IMR-90 (cell line): ENCODE results near the gene EVA1C. TPM values are rescaled to one million over a fixed set of nuclear protein-coding genes. Genes with fewer than 3 reads are reported as not detected.

Source experiments
- ATAC-seq: fragments of 200-7000 bp; cut with Tn5 transposase; 2 replicates; pipeline ENCODE4 v1.9.1; 2020; ENCODE audit warnings: low read depth, mild to moderate bottlenecking, moderate library complexity
- BruUV-seq: library from RNA; stranded (reverse); fragments of 400-500 nt; replicated peaks from 2 replicates; lab custom pipeline; 2021; lab: Mats Ljungman, UMichigan
- CTCF ChIA-PET: fragments of 300-600 bp; formaldehyde crosslinking; extraction: SDS; loops from one replicate; lab custom pipeline; 2021; ENCODE audit warnings: antibody characterized with exemption; lab: Yijun Ruan, JAX
- POLR2A ChIA-PET: fragments of 300-600 bp; sonication (Branson Sonifier 250); formaldehyde crosslinking; loops from one replicate; lab custom pipeline; 2022; ENCODE audit warnings: antibody characterized with exemption; ENCODE audit not compliant: unreplicated experiment; lab: Charles Lee
- DNase-seq: peaks from one replicate; pipeline ENCODE4 v3.0.0; 2013
- H2AFZ ChIP-seq: replicated peaks from 2 replicates; pipeline ENCODE3; 2013; ENCODE audit warnings: low read length, mild to moderate bottlenecking; ENCODE audit not compliant: poor library complexity
- H2AK5ac ChIP-seq: 2 replicates; pipeline ENCODE4 v1.6.1; 2013; ENCODE audit warnings: low read depth, low read length, inconsistent platforms
- H2AK9ac ChIP-seq: replicated peaks from 2 replicates; pipeline ENCODE3; 2013; ENCODE audit warnings: mild to moderate bottlenecking, low read depth, low read length, moderate library complexity; ENCODE audit not compliant: poor library complexity
- H2BK120ac ChIP-seq: 2 replicates; pipeline ENCODE4 v1.6.1; 2013; ENCODE audit warnings: low read depth, low read length, inconsistent platforms
- H2BK15ac ChIP-seq: 3 replicates; pipeline ENCODE4 v1.6.1; 2013; ENCODE audit warnings: low read depth, low read length, inconsistent platforms
- H2BK20ac ChIP-seq: 2 replicates; pipeline ENCODE4 v1.6.1; 2013; ENCODE audit warnings: low read depth, mild to moderate bottlenecking, inconsistent platforms, low read length, moderate library complexity
- H2BK5ac ChIP-seq: 2 replicates; pipeline ENCODE4 v1.6.1; 2013; ENCODE audit warnings: mild to moderate bottlenecking, low read depth, low read length, inconsistent platforms; ENCODE audit not compliant: poor library complexity, severe bottlenecking
- H3K14ac ChIP-seq: replicated peaks from 2 replicates; pipeline ENCODE4 v1.6.1; 2013; ENCODE audit warnings: low read depth, low read length, inconsistent platforms
- H3K18ac ChIP-seq: 2 replicates; pipeline ENCODE4 v1.6.1; 2013; ENCODE audit warnings: low read depth, low read length, control low read depth
- H3K23ac ChIP-seq: 2 replicates; pipeline ENCODE4 v1.6.1; 2013; ENCODE audit warnings: low read depth, low read length, inconsistent platforms
- H3K27ac ChIP-seq: 2 replicates; pipeline ENCODE4 v1.5.1; 2013; ENCODE audit warnings: mild to moderate bottlenecking, control low read depth, low read length; ENCODE audit not compliant: insufficient read depth
- H3K27me3 ChIP-seq: 2 replicates; pipeline ENCODE4 v1.6.1; 2013; ENCODE audit warnings: low read length; ENCODE audit not compliant: control insufficient read depth, insufficient read depth
- H3K36me3 ChIP-seq: 2 replicates; pipeline ENCODE4 v1.6.1; 2013; ENCODE audit warnings: low read length, mixed read lengths; ENCODE audit not compliant: control insufficient read depth, insufficient read depth
- H3K4ac ChIP-seq: 2 replicates; pipeline ENCODE4 v1.6.1; 2013; ENCODE audit warnings: low read depth, low read length, inconsistent platforms
- H3K4me1 ChIP-seq: 2 replicates; pipeline ENCODE4 v1.6.1; 2013; ENCODE audit warnings: low read length, mixed read lengths; ENCODE audit not compliant: control insufficient read depth, insufficient read depth
- H3K4me2 ChIP-seq: 2 replicates; pipeline ENCODE4 v1.6.1; 2013; ENCODE audit warnings: low read depth, mild to moderate bottlenecking, control low read depth, low read length, moderate library complexity
- H3K4me3 ChIP-seq: 2 replicates; pipeline ENCODE4 v1.5.1; 2013; ENCODE audit warnings: low read depth, mild to moderate bottlenecking, control low read depth, low read length, moderate library complexity; ENCODE audit not compliant: insufficient read depth
- H3K56ac ChIP-seq: 2 replicates; pipeline ENCODE4 v1.6.1; 2013; ENCODE audit warnings: low read length, inconsistent platforms; ENCODE audit not compliant: insufficient read depth; ENCODE audit errors: extremely low read depth
- H3K79me1 ChIP-seq, 2 experiments: 2 replicates each; pipeline ENCODE4 v1.6.1; 2013; ENCODE audit warnings: low read length in 2 of 2, inconsistent platforms in 1 of 2, low read depth in 1 of 2
- H3K9ac ChIP-seq: 2 replicates; pipeline ENCODE4 v1.6.1; 2013; ENCODE audit warnings: low read depth, low read length, control low read depth
- H3K9me1 ChIP-seq: 2 replicates; pipeline ENCODE4 v1.6.1; 2013; ENCODE audit warnings: low read length, inconsistent platforms; ENCODE audit not compliant: insufficient read depth
- H3K9me3 ChIP-seq: 2 replicates; pipeline ENCODE4 v1.6.1; 2013; ENCODE audit warnings: low read length; ENCODE audit not compliant: control insufficient read depth, insufficient read depth
- H4K20me1 ChIP-seq: 2 replicates; pipeline ENCODE4 v1.6.1; 2013; ENCODE audit warnings: low read length, inconsistent platforms; ENCODE audit not compliant: insufficient read depth
- H4K5ac ChIP-seq: 2 replicates; pipeline ENCODE4 v1.6.1; 2013; ENCODE audit warnings: mild to moderate bottlenecking, low read depth, low read length, control low read depth
- H4K8ac ChIP-seq, 2 experiments: 2 replicates each; pipeline ENCODE4 v1.6.1; 2013; ENCODE audit warnings: low read depth in 2 of 2, low read length in 2 of 2, control low read depth in 1 of 2, inconsistent platforms in 1 of 2
- H4K91ac ChIP-seq: 2 replicates; pipeline ENCODE4 v1.6.1; 2013; ENCODE audit warnings: low read depth, low read length, inconsistent platforms; ENCODE audit not compliant: insufficient read depth
- BHLHE40 ChIP-seq: fragments of 150-350 bp; IDR thresholded peaks from 2 replicates; pipeline ENCODE4 v1.6.1; 2016; ENCODE audit warnings: mild to moderate bottlenecking, low read depth, low read length
- MAFK ChIP-seq: IDR thresholded peaks from 2 replicates; pipeline ENCODE4 v1.6.1; 2012; ENCODE audit warnings: low read depth, low read length, improper control_type of control experiment
- MAZ ChIP-seq: IDR thresholded peaks from 2 replicates; pipeline ENCODE4 v1.6.1; 2012; ENCODE audit warnings: low read depth, mild to moderate bottlenecking, low read length, improper control_type of control experiment, moderate library complexity, borderline replicate concordance
- POLR2A ChIP-seq: IDR thresholded peaks from 2 replicates; pipeline ENCODE4 v1.6.1; 2012; ENCODE audit warnings: mild to moderate bottlenecking, low read depth, low read length
- RAD21 ChIP-seq: IDR thresholded peaks from 2 replicates; pipeline ENCODE4 v1.6.1; 2012; ENCODE audit warnings: low read length, improper control_type of control experiment
- SMC3 ChIP-seq: fragments of 150-350 bp; IDR thresholded peaks from 2 replicates; pipeline ENCODE4 v1.6.1; 2016; ENCODE audit warnings: low read depth, mild to moderate bottlenecking, antibody characterized with exemption, low read length, moderate library complexity
- WGBS, 2 experiments: methylation state at CpG; one replicate each; pipeline versions ENCODE4 v1.1.5 to v1.1.7; 2013; ENCODE audit warnings: missing lambda C conversion rate in 2 of 2; ENCODE audit not compliant: insufficient read length in 1 of 2; ENCODE audit errors: extremely low coverage in 2 of 2; 5-methylcytosine and 5-hydroxymethylcytosine counted together
- dilution Hi-C: fragments of 300-500 bp; cut with HindIII; formaldehyde crosslinking; loops from one replicate; pipeline ENCODE4 v1.14.3; 2018; ENCODE audit warnings: low sequenced_read_pairs; ENCODE audit not compliant: unreplicated experiment
- in situ Hi-C: fragments of 300-500 bp; cut with MboI; formaldehyde crosslinking; loops from 3 replicates; pipeline ENCODE4 v1.14.3; 2019; ENCODE audit warnings: low sequenced_read_pairs, inconsistent platforms, mixed read lengths
- intact Hi-C: fragments of 100-400 bp; cut with micrococcal nuclease; formaldehyde crosslinking; loops from 2 replicates; pipeline ENCODE4 v1.10.0; 2022
- polyA plus RNA-seq, 3 experiments: library from polyadenylated mRNA; depleted of rRNA; stranded (reverse); fragments of >200 nt; gene quantifications; 2 replicates each; pipeline ENCODE4 v1.2.3, GENCODE V29; 2012; ENCODE audit warnings: low replicate concordance in 1 of 3
- total RNA-seq: library from RNA; depleted of rRNA; stranded (reverse); fragments of >200 nt; gene quantifications from 2 replicates; pipeline ENCODE4 v1.2.3, GENCODE V29; 2012

Gene EVA1C
- total and polyA plus RNA-seq, 2 of the 4 experiments (the other 2 are of a cell fraction), result 0.72 to 1.1 TPM

GRCh38 chr21:32523988-32524719 lies 111.6 kb downstream of the EVA1C start:
- Histone ChIP-seq H3K4me3 (no peak overlapping the region), H4K8ac (0 out of 4 replicates have a peak overlapping the region, but pooled peaks of 1 of the 2 experiments have one; percentile 62), H3K18ac (0 out of 2 replicates have a peak overlapping the region, but pooled peaks have one; percentile 42), H3K14ac (no peak overlapping the region), H3K4me2 (0 out of 2 replicates have a peak overlapping the region, but pooled peaks have one; percentile 2), H4K20me1 (no peaks in the 10 kb centered on the region), H2BK5ac (peak overlapping the region; percentile 9), H2BK120ac (no peak overlapping the region), H3K9me3 (peaks cover under 1% of the 10 kb centered on the region; the same call in 1 of the 2 replicates), H3K79me1 (no peaks in the 10 kb centered on the region), H3K27me3 (no peaks in the 10 kb centered on the region), H2AK5ac (peak overlapping the region; percentile 33), H3K9ac (no peak overlapping the region), H3K4ac (0 out of 2 replicates have a peak overlapping the region, but pooled peaks have one; percentile 6), H2BK15ac (peak overlapping the region; percentile 49; the same call in 1 of the 3 replicates), H2AFZ (peak overlapping the region; percentile 45), H4K5ac (no peak overlapping the region; the same call in 1 of the 2 replicates), H3K4me1 (peaks cover 17% of the 10 kb centered on the region), H2BK20ac (peak overlapping the region; percentile 6; the same call in 1 of the 2 replicates), H2AK9ac (no peak overlapping the region), H3K9me1 (peaks cover 22% of the 10 kb centered on the region; the same call in 1 of the 2 replicates), H3K36me3 (no peaks in the 10 kb centered on the region), H3K23ac (no peak overlapping the region), H3K56ac (peak overlapping the region; percentile 24; the same call in 1 of the 2 replicates), H3K27ac (peak overlapping the region; percentile 39; the same call in 1 of the 2 replicates), H4K91ac (no peak overlapping the region)
- BruUV-seq, result no TSS peak
- intact Hi-C loops, result loop anchor here (5.0 kb wide), 2 partner anchors 38 to 112 kb away; partner anchors contain the start of gene EVA1C
- no CpG with 5 or more reads among the region's 8 CpGs for WGBS, 2 experiments
- in situ Hi-C loops, result no loop called here
- dilution Hi-C loops, result no loop called here
- ATAC-seq (no peak; the same call in 1 of the 2 replicates), DNase-seq (peak; percentile 83)
- ChIA-PET CTCF (no interaction called here), POLR2A (no interaction called here)
- peak; percentile 42; the same call in 1 of the 2 replicates for TF ChIP-seq BHLHE40
- 0 out of 2 replicates have a peak, but pooled peaks have one; percentile 8 for TF ChIP-seq MAZ
- TF ChIP-seq MAFK, result peak; percentile 5; the same call in 1 of the 2 replicates
- TF ChIP-seq POLR2A, result no peak
- TF ChIP-seq SMC3, result no peak
- no peak for TF ChIP-seq RAD21
